HCT116 (cell line): ENCODE data around the gene PXDN. TPM values are rescaled to one million over a fixed set of nuclear protein-coding genes. Genes with fewer than 3 reads are reported as not detected.

Experiments
- ATAC-seq: fragments of 200-7000 bp; cut with Tn5 transposase; 2 replicates; pipeline ENCODE4 v1.9.1; 2020; ENCODE audit warnings: mild to moderate bottlenecking, moderate library complexity
- BruUV-seq: library from RNA; stranded (reverse); fragments of 400-500 nt; replicated peaks from 2 replicates; lab custom pipeline; 2021; lab: Mats Ljungman, UMichigan
- CTCF ChIA-PET: fragments of 300-600 bp; sonication (Branson Sonifier 250); formaldehyde crosslinking; loops from one replicate; lab custom pipeline; 2021; ENCODE audit warnings: antibody characterized with exemption; lab: Charles Lee
- POLR2A ChIA-PET: fragments of 300-600, 350-600 bp; sonication (Branson Sonifier 250); formaldehyde crosslinking; loops from one replicate; lab custom pipeline; 2021; ENCODE audit warnings: antibody characterized with exemption; lab: Charles Lee
- RAD21 ChIA-PET, 2 experiments: fragments of 300-600 bp; sonication (Branson Sonifier 250); formaldehyde crosslinking; loops; one replicate each; lab custom pipeline; 2023; ENCODE audit warnings: low total read pairs in 2 of 2; ENCODE audit not compliant: uncharacterized antibody in 2 of 2, unreplicated experiment in 2 of 2, low non-redundant PET in 1 of 2; lab: Charles Lee
- DNase-seq: peaks from one replicate; pipeline ENCODE4 v3.0.0-alpha.2; 2010; ENCODE audit warnings: low read depth, low spot score
- H2AFZ ChIP-seq: fragments of 200-600 bp; shearing (Covaris generic), sonication (generic); 2 replicates; pipeline ENCODE4 v1.6.1; 2017; ENCODE audit warnings: low read depth, mixed run types, mixed read lengths, antibody characterized with exemption, low read length; ENCODE audit not compliant: poor library complexity, severe bottlenecking
- H3K27ac ChIP-seq: 2 replicates; pipeline ENCODE4 v1.5.1; 2012; ENCODE audit warnings: low read depth, low read length
- H3K27me3 ChIP-seq: fragments of 200-600 bp; sonication (generic); 2 replicates; pipeline ENCODE4 v1.6.1; 2016; ENCODE audit warnings: mixed run types, low read length, mixed read lengths; ENCODE audit not compliant: insufficient read depth
- H3K36me3 ChIP-seq, 2 experiments: fragments of 200-500 bp in 1 of 2; fragments of 200-600 bp in 1 of 2; sonication (Bioruptor generic) in 1 of 2; sonication (generic) in 1 of 2; 2 replicates each; pipeline versions ENCODE4 v1.5.1 to v1.6.1; 2014 to 2016; ENCODE audit warnings: low read length in 2 of 2, inconsistent platforms in 1 of 2, mixed read lengths in 1 of 2, mixed run types in 1 of 2; ENCODE audit not compliant: insufficient read depth in 2 of 2, control insufficient read depth in 1 of 2
- H3K4me1 ChIP-seq, 2 experiments: fragments of 200-600 bp in 1 of 2; sonication (generic) in 1 of 2; 2 replicates each; pipeline versions ENCODE4 v1.5.1 to v1.6.1; 2012 to 2017; ENCODE audit warnings: low read length in 2 of 2, inconsistent platforms in 1 of 2, mild to moderate bottlenecking in 1 of 2, mixed read lengths in 1 of 2, mixed run types in 1 of 2, moderate library complexity in 1 of 2; ENCODE audit not compliant: insufficient read depth in 2 of 2, control insufficient read depth in 1 of 2
- H3K4me2 ChIP-seq: fragments of 200-600 bp; sonication (generic); 2 replicates; pipeline ENCODE4 v1.6.1; 2017; ENCODE audit warnings: mixed run types, low read length, mixed read lengths
- H3K4me3 ChIP-seq, 2 experiments: fragments of 200-600 bp in 1 of 2; sonication (generic) in 1 of 2; replicated peaks in 1 of 2; 2 replicates each; pipeline ENCODE4 v1.5.1; 2011 to 2016; ENCODE audit warnings: low read length in 2 of 2, control low read depth in 1 of 2, low read depth in 1 of 2, mild to moderate bottlenecking in 1 of 2, mixed read lengths in 1 of 2, mixed run types in 1 of 2
- H3K79me2 ChIP-seq: fragments of 200-600 bp; sonication (generic); 2 replicates; pipeline ENCODE4 v1.6.1; 2017; ENCODE audit warnings: mild to moderate bottlenecking, mixed run types, low read length, moderate library complexity, mixed read lengths; ENCODE audit not compliant: insufficient read depth
- H3K9ac ChIP-seq: fragments of 200-600 bp; sonication (generic); 2 replicates; pipeline ENCODE4 v1.6.1; 2016; ENCODE audit warnings: low read length, mixed read lengths
- H3K9me2 ChIP-seq: fragments of 200-600 bp; sonication (generic), shearing (Covaris generic); 2 replicates; pipeline ENCODE4 v1.6.1; 2017; ENCODE audit warnings: mixed run types, mild to moderate bottlenecking, moderate library complexity; ENCODE audit not compliant: insufficient read depth
- H3K9me3 ChIP-seq, 2 experiments: fragments of 200-500 bp in 1 of 2; fragments of 200-600 bp in 1 of 2; sonication (Bioruptor generic) in 1 of 2; sonication (generic) in 1 of 2; 2 replicates each; pipeline ENCODE4 v1.6.1; 2014 to 2017; ENCODE audit warnings: low read length in 2 of 2, mixed read lengths in 2 of 2, inconsistent platforms in 1 of 2, low read depth in 1 of 2, mild to moderate bottlenecking in 1 of 2, mixed run types in 1 of 2, moderate library complexity in 1 of 2; ENCODE audit not compliant: control insufficient read depth in 1 of 2, insufficient read depth in 1 of 2
- H4K20me1 ChIP-seq: fragments of 200-600 bp; sonication (generic), shearing (Covaris generic); 2 replicates; pipeline ENCODE4 v1.6.1; 2017; ENCODE audit warnings: mixed run types, mild to moderate bottlenecking, moderate library complexity; ENCODE audit not compliant: insufficient read depth
- ELF1 ChIP-seq: IDR thresholded peaks from 2 replicates; pipeline ENCODE4 v1.6.1; 2012; ENCODE audit warnings: low read depth, borderline replicate concordance
- EZH2 ChIP-seq: fragments of 200-600 bp; sonication (generic); IDR thresholded peaks from 2 replicates; pipeline ENCODE4 v1.6.1; 2017; ENCODE audit warnings: antibody characterized with exemption, mixed run types
- POLR2A ChIP-seq: IDR thresholded peaks from 2 replicates; pipeline ENCODE4 v1.7.0; 2011; ENCODE audit warnings: borderline replicate concordance; ENCODE audit not compliant: insufficient read depth, insufficient read length; ENCODE audit errors: extremely low read depth
- SIN3A ChIP-seq: IDR thresholded peaks from 2 replicates; pipeline ENCODE4 v1.6.1; 2012; ENCODE audit warnings: low read depth
- YY1 ChIP-seq: IDR thresholded peaks from 2 replicates; pipeline ENCODE4 v1.6.1; 2011; ENCODE audit warnings: low read length, low read depth, moderate library complexity, mild to moderate bottlenecking; ENCODE audit not compliant: insufficient replicate concordance; ENCODE audit errors: extremely low read depth
- intact Hi-C: fragments of 100-400 bp; cut with micrococcal nuclease; formaldehyde crosslinking; loops from 2 replicates; pipeline ENCODE4 v1.10.0; 2022
- total RNA-seq: library from RNA; stranded (reverse); gene quantifications from one replicate; pipeline ENCODE4 v1.2.1, GENCODE V29; 2021; ENCODE audit not compliant: unreplicated experiment

PXDN gene
- total RNA-seq, 1 experiment from 2014 or later, result 10.7 TPM

- H3K4me1 ChIP-seq, result peaks cover 11 to 12% of the 10 kb centered on the region in 2 experiments
- H2AFZ ChIP-seq, result no peak overlapping the region
- POLR2A ChIA-PET, result no interaction called here
- no peak for ATAC-seq
- no peaks in the 10 kb centered on the region for H3K79me2 ChIP-seq
- TF ChIP-seq YY1, result no peak
- no peak for TF ChIP-seq SIN3A
- no peak for TF ChIP-seq POLR2A
- TF ChIP-seq ELF1, result no peak
- TF ChIP-seq, all 23 proteins: peak for 0
- no peak for DNase-seq
- no peak overlapping the region for H3K9ac ChIP-seq
- RAD21 ChIA-PET, result no interaction called here
- BruUV-seq, result no TSS peak
- 0 out of 4 replicates have a peak, but pooled peaks cover 0 to 3% of the 10 kb centered on the region in 2 experiments for H3K9me3 ChIP-seq
- H3K36me3 ChIP-seq, result no peaks in the 10 kb centered on the region; a peak in 1 of 4 replicates
- 0 out of 2 replicates have a peak, but pooled peaks cover 4% of the 10 kb centered on the region for H3K27me3 ChIP-seq
- H3K4me2 ChIP-seq, result no peak overlapping the region
- no peaks in the 10 kb centered on the region for H3K9me2 ChIP-seq
- no peak overlapping the region for H3K27ac ChIP-seq
- intact Hi-C loops, result no loop called here
- no peak overlapping the region for H3K4me3 ChIP-seq
- CTCF ChIA-PET, result no interaction called here
- no peaks in the 10 kb centered on the region for H4K20me1 ChIP-seq
Measured at GRCh38 chr2:1628893-1629292, 115.4 kb downstream of the PXDN start.

DNA sequence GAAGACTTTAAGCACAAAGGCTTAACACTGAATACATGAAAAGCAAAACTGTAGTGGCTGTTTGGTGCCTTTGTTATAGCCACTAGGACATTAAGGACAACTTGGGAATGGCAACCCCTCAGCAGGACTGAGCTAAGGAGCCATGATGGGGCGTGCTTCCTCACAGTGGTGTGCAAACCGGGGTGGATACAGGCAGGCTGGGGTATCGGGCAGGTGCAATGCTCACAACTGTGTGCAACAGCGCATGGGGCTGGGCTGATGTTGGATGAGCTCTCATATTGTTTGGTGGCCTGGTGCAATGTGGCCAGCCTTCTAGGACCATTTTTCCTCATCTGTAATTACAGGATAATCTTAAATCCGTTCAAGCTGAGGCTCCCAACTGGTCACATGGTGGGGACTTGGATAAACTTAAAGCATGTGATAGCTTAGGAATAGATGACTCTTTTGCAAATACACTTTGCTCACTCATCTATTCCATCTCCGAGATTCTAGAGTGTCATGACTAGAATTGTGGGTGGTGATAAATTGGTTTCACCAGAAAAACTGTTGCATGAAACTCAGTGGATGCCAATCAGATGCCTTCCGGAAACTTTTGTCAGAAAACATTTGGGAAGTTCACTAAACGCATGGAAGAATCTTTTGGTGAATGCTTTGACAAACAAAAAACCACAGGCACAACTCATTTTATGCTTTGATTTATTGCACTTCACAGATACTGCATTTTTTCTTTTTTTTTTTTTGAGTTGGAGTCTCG is 116.5 kb downstream of the PXDN start:
- no peaks in the 10 kb centered on the region for H3K9me2 ChIP-seq
- 0 out of 4 replicates have a peak, but pooled peaks cover 0 to 3% of the 10 kb centered on the region in 2 experiments for H3K9me3 ChIP-seq
- H3K4me2 ChIP-seq, result no peak overlapping the region
- no peaks in the 10 kb centered on the region for H3K79me2 ChIP-seq
- no peak overlapping the region for H2AFZ ChIP-seq
- ATAC-seq (no peak), DNase-seq (no peak)
- RAD21 ChIA-PET, result no interaction called here
- peaks cover 11 to 12% of the 10 kb centered on the region in 2 experiments for H3K4me1 ChIP-seq
- TF ChIP-seq EZH2, result no peak
- intact Hi-C loops, result no loop called here
- H4K20me1 ChIP-seq, result no peaks in the 10 kb centered on the region
- CTCF ChIA-PET, result no interaction called here
- BruUV-seq, result no TSS peak
- no peak overlapping the region for H3K4me3 ChIP-seq
- H3K27me3 ChIP-seq, result 0 out of 2 replicates have a peak, but pooled peaks cover 4% of the 10 kb centered on the region
- H3K27ac ChIP-seq, result no peak overlapping the region
- H3K36me3 ChIP-seq, result no peaks in the 10 kb centered on the region
- H3K9ac ChIP-seq, result no peak overlapping the region
- POLR2A ChIA-PET, result no interaction called here
